ENCODE results near the gene CHP2. TPM values are rescaled to one million over a fixed set of nuclear protein-coding genes. Genes with fewer than 3 reads are reported as not detected.

The CHP2 gene
- polyA plus RNA-seq, 3 donors: 1.7 to 2.3 (median 1.9) TPM

- no peak for DNase-seq (ENCODE audit: extremely low read depth in 1 of 11, low read depth in 9 of 11, low spot score in 4 of 11)
These were observed 32.2 kb downstream of the CHP2 start for GRCh38 chr16:23786964-23787561.

DNA sequence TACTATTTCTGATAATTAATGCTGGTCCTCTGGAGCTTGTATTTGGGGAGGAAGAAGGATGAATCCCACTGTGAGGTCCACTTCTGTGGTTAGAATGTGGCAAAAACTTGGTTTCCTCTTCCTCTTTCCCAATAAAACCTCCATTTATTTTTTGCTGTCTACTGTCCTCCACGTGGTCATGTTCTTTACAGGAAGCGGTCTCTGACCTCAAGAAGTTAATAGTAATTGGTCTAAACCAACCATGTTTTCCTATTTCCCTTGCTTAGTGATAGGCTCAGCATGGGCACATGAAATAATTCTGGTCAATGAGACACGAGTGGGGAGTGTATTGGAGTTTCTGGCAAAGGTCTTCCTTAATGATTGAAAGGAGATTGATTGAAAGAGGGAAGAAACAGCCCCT, 33.9 kb downstream of the CHP2 start:
- DNase-seq (ENCODE audit: extremely low read depth in 1 of 11, low read depth in 9 of 11, low spot score in 4 of 11): no peak

- DNase-seq (ENCODE audit: extremely low read depth in 1 of 11, low read depth in 9 of 11, low spot score in 4 of 11): no peak
These were observed 40.6 kb downstream of the CHP2 start for GRCh38 chr16:23795378-23795777.

DNA sequence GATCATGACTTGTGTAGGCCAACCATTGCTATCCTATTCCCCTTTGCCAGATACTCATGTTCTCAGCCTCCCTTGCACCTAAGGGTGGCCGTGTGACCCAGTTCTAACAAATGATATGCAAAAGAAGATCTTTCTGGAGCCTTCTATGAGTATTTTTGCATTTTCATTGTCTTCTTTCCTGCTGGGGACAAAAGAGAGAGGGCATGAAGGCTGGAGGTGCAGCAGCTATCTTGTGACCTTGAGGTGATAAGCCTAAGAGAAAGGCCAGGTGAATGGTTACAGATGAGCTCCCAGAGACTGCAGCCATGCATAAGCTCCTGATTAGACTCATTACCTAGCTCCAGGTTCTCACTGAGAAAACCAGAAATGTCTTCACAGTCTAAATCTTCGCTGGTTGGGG, 42.1 kb downstream of the CHP2 start:
- no peak for DNase-seq (ENCODE audit: extremely low read depth in 1 of 11, low read depth in 9 of 11, low spot score in 4 of 11)

- DNase-seq (ENCODE audit: extremely low read depth in 1 of 11, low read depth in 9 of 11, low spot score in 4 of 11): peak in 2 of 11 donors; percentile 35 to 45
These were observed 46.6 kb downstream of the CHP2 start for GRCh38 chr16:23801378-23801777.

- no peak for DNase-seq (ENCODE audit: extremely low read depth in 1 of 11, low read depth in 9 of 11, low spot score in 4 of 11)
These were observed 48.0 kb downstream of the CHP2 start for GRCh38 chr16:23802776-23803175.

- no peak for DNase-seq (ENCODE audit: extremely low read depth in 1 of 11, low read depth in 9 of 11, low spot score in 4 of 11)
These were observed 48.8 kb downstream of the CHP2 start for GRCh38 chr16:23803591-23804123.

DNA sequence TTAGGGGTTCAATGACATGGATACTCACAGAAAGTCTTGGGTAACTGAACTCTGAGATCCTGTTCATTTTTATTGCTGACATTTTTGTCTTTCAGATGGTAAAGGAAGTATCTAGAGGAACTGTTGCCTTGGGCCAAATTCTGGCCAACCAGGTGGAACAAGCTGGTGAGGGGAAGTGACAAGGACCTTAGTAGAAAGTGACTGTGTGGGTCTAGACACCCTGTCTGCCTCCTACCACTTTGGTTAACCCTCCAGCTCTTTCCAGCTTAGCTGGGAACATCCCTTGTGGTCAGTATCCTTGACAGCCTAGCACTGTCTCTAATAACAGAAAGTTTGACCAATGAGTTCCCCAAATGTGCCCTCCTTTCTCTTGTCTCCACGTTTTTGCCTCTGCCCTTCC, 52.2 kb downstream of the CHP2 start:
- no peak for DNase-seq (ENCODE audit: extremely low read depth in 1 of 11, low read depth in 9 of 11, low spot score in 4 of 11)

Other genes with a start within 250 kb of the CHP2 start
- 100 to 1,000 TPM; 124 to 170 (median 164) TPM for gene GGA2, start 244.5 kb upstream of the CHP2 start, polyA plus RNA-seq (ENCODE audit: insufficient read length in 3 of 3)
- 10 to 100 TPM; 27.8 to 32.1 (median 28.9) TPM for gene EARS2, start 197.7 kb upstream of the CHP2 start, polyA plus RNA-seq (ENCODE audit: insufficient read length in 3 of 3)
- 10 to 100 TPM; 73.4 to 81.0 (median 74.8) TPM for gene UBFD1, start 197.3 kb upstream of the CHP2 start, polyA plus RNA-seq (ENCODE audit: insufficient read length in 3 of 3)
- 100 to 1,000 TPM in 2 of 3 donors, 10 to 100 TPM in 1; 81.8 to 103 (median 100) TPM for gene NDUFAB1, start 158.7 kb upstream of the CHP2 start, polyA plus RNA-seq (ENCODE audit: insufficient read length in 3 of 3)
- 10 to 100 TPM; 19.2 to 25.2 (median 22.6) TPM for gene PALB2, start 113.7 kb upstream of the CHP2 start, polyA plus RNA-seq (ENCODE audit: insufficient read length in 3 of 3)
- 10 to 100 TPM; 69.7 to 72.1 (median 71.7) TPM for gene DCTN5, start 113.6 kb upstream of the CHP2 start, polyA plus RNA-seq (ENCODE audit: insufficient read length in 3 of 3)
- 10 to 100 TPM; 24.1 to 32.7 (median 31.2) TPM for gene PLK1, start 76.1 kb upstream of the CHP2 start, polyA plus RNA-seq (ENCODE audit: insufficient read length in 3 of 3)
- gene ERN2, start 41.8 kb upstream of the CHP2 start, polyA plus RNA-seq (ENCODE audit: insufficient read length in 3 of 3): under 1 TPM; 0.19 to 0.49 (median 0.47) TPM
- 1 to 10 TPM; 4.1 to 5.4 (median 4.2) TPM for gene PRKCB, start 81.0 kb downstream of the CHP2 start, polyA plus RNA-seq (ENCODE audit: insufficient read length in 3 of 3)

Measured in renal cortex interstitium (tissue), 11 donors.